ENCODE measurements around the gene MRTFB. TPM values are rescaled to one million over a fixed set of nuclear protein-coding genes. Genes with fewer than 3 reads are reported as not detected.

The MRTFB gene
- total RNA-seq, 1 experiment from 2014 or later: 12.7 TPM

- ATAC-seq (no peak), DNase-seq (no peak)
- H3K9me2 ChIP-seq (replicated peaks; ENCODE audit: low read length): no peaks in the 10 kb centered on the region
- H3K4me2 ChIP-seq (ENCODE audit: low read length): no peak overlapping the region
- no peaks in the 10 kb centered on the region for H3K27me3 ChIP-seq (ENCODE audit: low read length)
- BruUV-seq (replicated peaks): no TSS peak
- no peak for TF ChIP-seq EZH2 (IDR thresholded peaks at IDR 0.05; ENCODE audit: low read length, unreplicated experiment)
- no peak for TF ChIP-seq EZH2phosphoT487 (IDR thresholded peaks at IDR 0.05; ENCODE audit: borderline replicate concordance, low read length)
- TF ChIP-seq CTCF (conservative IDR thresholded peaks at IDR 0.05; ENCODE audit: low read depth, low read length): no peak
- ChIA-PET POLR2A (ENCODE audit: unreplicated experiment) (no interaction called here), CTCF (no interaction called here)
- H3K4me3 ChIP-seq (ENCODE audit: low read length): no peak overlapping the region
- H3K79me2 ChIP-seq (ENCODE audit: low read length): peaks cover 28% of the 10 kb centered on the region
- H4K20me1 ChIP-seq (ENCODE audit: low read length): no peaks in the 10 kb centered on the region
- no peaks in the 10 kb centered on the region for H3F3A ChIP-seq (ENCODE audit: low read length, unreplicated experiment)
- no peak overlapping the region for H3K9ac ChIP-seq (ENCODE audit: low read length)
- intact Hi-C loops (cut with micrococcal nuclease): no loop called here
- no peaks in the 10 kb centered on the region for H3K4me1 ChIP-seq (ENCODE audit: insufficient read depth, low read length)
- H3K9me3 ChIP-seq (ENCODE audit: low read length): no peaks in the 10 kb centered on the region
- H2AFZ ChIP-seq (ENCODE audit: low read length): no peak overlapping the region
- H3K27ac ChIP-seq (ENCODE audit: low read length): no peak overlapping the region
- no peaks in the 10 kb centered on the region for H3K36me3 ChIP-seq (ENCODE audit: low read depth, low read length)
Observed at GRCh38 chr16:14125000-14125681, 54.0 kb downstream of the MRTFB start.

- TF ChIP-seq CTCF (conservative IDR thresholded peaks at IDR 0.05; ENCODE audit: low read depth, low read length) (no peak), EZH2phosphoT487 (IDR thresholded peaks at IDR 0.05; ENCODE audit: borderline replicate concordance, low read length) (no peak), EZH2 (IDR thresholded peaks at IDR 0.05; ENCODE audit: low read length, unreplicated experiment) (no peak)
- Histone ChIP-seq H3K4me1 (ENCODE audit: insufficient read depth, low read length) (no peaks in the 10 kb centered on the region), H2AFZ (ENCODE audit: low read length) (no peak overlapping the region), H4K20me1 (ENCODE audit: low read length) (no peaks in the 10 kb centered on the region), H3K79me2 (ENCODE audit: low read length) (peaks cover 28% of the 10 kb centered on the region), H3K27ac (ENCODE audit: low read length) (no peak overlapping the region), H3F3A (ENCODE audit: low read length, unreplicated experiment) (no peaks in the 10 kb centered on the region), H3K27me3 (ENCODE audit: low read length) (no peaks in the 10 kb centered on the region), H3K9me2 (replicated peaks; ENCODE audit: low read length) (no peaks in the 10 kb centered on the region), H3K4me2 (ENCODE audit: low read length) (no peak overlapping the region), H3K9ac (ENCODE audit: low read length) (no peak overlapping the region), H3K36me3 (ENCODE audit: low read depth, low read length) (no peaks in the 10 kb centered on the region), H3K9me3 (ENCODE audit: low read length) (no peaks in the 10 kb centered on the region), H3K4me3 (ENCODE audit: low read length) (no peak overlapping the region)
- ChIA-PET CTCF (no interaction called here), POLR2A (ENCODE audit: unreplicated experiment) (no interaction called here)
- no TSS peak for BruUV-seq (replicated peaks)
- intact Hi-C loops (cut with micrococcal nuclease): no loop called here
- ATAC-seq (no peak), DNase-seq (no peak)
Observed at GRCh38 chr16:14125708-14126107, 54.6 kb downstream of the MRTFB start.

GRCh38 chr16:14128097-14128496, 57.0 kb downstream of the MRTFB start:
- ATAC-seq (no peak), DNase-seq (no peak)
- Histone ChIP-seq H3K9ac (ENCODE audit: low read length) (no peak overlapping the region), H3K79me2 (ENCODE audit: low read length) (peaks cover 28% of the 10 kb centered on the region), H3K27me3 (ENCODE audit: low read length) (no peaks in the 10 kb centered on the region), H3K9me3 (ENCODE audit: low read length) (no peaks in the 10 kb centered on the region), H2AFZ (ENCODE audit: low read length) (no peak overlapping the region), H3K4me2 (ENCODE audit: low read length) (no peak overlapping the region), H3K27ac (ENCODE audit: low read length) (no peak overlapping the region), H3K4me3 (ENCODE audit: low read length) (no peak overlapping the region), H3F3A (ENCODE audit: low read length, unreplicated experiment) (no peaks in the 10 kb centered on the region), H3K9me2 (replicated peaks; ENCODE audit: low read length) (no peaks in the 10 kb centered on the region), H3K4me1 (ENCODE audit: insufficient read depth, low read length) (no peaks in the 10 kb centered on the region; the same call in 1 of the 2 replicates), H4K20me1 (ENCODE audit: low read length) (no peaks in the 10 kb centered on the region), H3K36me3 (ENCODE audit: low read depth, low read length) (no peaks in the 10 kb centered on the region)
- BruUV-seq (replicated peaks): no TSS peak
- ChIA-PET CTCF (no interaction called here), POLR2A (ENCODE audit: unreplicated experiment) (no interaction called here)
- intact Hi-C loops (cut with micrococcal nuclease): no loop called here
- TF ChIP-seq EZH2 (IDR thresholded peaks at IDR 0.05; ENCODE audit: low read length, unreplicated experiment) (no peak), EZH2phosphoT487 (IDR thresholded peaks at IDR 0.05; ENCODE audit: borderline replicate concordance, low read length) (no peak), CTCF (conservative IDR thresholded peaks at IDR 0.05; ENCODE audit: low read depth, low read length) (no peak)
